ENCODE measurements around the gene PIEZO2.

Gene PIEZO2

DNA sequence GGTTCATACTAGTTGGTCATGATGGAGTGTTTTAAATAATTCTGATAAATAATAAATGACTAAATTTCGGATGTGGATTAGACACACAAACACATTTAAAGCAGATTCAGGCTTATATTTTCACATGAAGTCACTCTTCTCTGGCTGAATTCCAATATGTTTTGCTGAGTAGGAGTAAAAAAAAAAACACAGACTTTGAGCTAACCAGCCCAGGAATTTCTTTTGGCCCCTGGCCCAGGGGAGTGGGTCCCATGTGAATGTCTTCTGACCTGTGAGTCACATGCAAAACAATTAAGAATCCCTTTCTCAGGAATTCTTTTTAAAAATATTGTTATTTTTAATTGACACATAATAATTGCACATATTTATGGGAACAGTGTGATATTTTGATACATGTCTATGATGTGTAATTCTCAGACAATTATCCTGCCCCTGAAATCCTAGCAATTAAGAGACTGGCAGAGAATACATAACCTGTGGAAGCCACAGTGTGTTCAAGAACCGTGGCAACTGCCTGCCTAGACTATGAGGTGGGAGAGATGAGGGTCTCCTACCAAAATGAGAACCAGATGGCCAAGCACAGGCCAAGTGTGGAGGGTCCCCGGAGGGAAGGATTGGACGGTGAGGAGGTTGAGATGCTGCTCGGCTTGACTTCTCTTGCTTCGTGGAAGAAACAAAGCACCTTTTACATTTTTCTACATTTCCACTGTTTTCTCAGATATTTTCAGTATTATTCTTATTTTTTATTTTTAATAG, 236.4 kb downstream of the PIEZO2 start:
- Mint-ChIP-seq H3K4me3 (no peak overlapping the region), H3K27me3 (no peaks in the 10 kb centered on the region), H3K27ac (no peak overlapping the region), H3K9me3 (no peaks in the 10 kb centered on the region), H3K4me1 (no peaks in the 10 kb centered on the region), H3K36me3 (no peaks in the 10 kb centered on the region)
- ATAC-seq (ENCODE audit: low read depth) (no peak), DNase-seq (ENCODE audit: low spot score in 2 of 2) (no peak)

DNA sequence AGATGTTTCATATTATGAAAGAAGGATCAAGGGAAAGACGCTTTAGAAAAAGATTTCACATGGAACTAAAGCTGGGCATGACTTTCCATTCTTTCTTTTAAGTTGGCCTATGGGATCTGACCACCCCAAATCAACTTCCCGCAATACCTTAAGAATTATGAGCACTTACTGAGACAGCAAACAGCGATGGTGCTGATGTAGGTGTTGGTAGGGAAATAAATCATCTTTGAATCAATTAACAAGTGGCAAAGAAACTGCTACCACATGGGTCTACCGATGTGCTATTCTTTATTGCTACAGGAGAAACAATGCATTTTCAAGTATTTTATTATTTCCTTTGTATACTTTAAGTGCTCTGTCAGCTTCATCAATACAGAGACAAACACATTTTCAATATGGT, 239.6 kb downstream of the PIEZO2 start:
- Mint-ChIP-seq H3K4me3 (no peak overlapping the region), H3K27ac (no peak overlapping the region), H3K36me3 (no peaks in the 10 kb centered on the region), H3K4me1 (no peaks in the 10 kb centered on the region), H3K27me3 (no peaks in the 10 kb centered on the region), H3K9me3 (no peaks in the 10 kb centered on the region)
- no peak for DNase-seq (ENCODE audit: low spot score in 2 of 2)
- no peak for ATAC-seq (ENCODE audit: low read depth)

DNA sequence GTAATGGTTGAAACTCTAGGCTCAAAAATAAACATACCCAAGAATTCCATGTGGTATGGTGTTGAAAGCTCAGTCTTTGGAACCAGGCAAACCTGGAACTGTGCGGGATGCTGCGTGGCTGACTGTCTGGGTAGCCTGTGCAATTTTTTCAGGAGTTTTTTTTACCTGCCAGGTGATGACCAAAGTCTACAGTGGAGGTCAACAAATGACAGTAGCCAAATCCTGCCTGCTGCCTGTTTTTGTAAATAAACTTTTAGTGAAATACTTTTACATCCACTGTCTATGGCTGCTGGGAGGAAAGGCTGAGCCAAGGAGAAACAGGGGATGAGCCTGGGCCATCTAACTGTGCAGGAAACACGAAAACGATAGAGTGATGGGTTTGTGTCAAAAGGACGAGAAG, 240.6 kb downstream of the PIEZO2 start:
- Mint-ChIP-seq H3K27ac (no peak overlapping the region), H3K4me3 (no peak overlapping the region), H3K4me1 (no peaks in the 10 kb centered on the region), H3K27me3 (no peaks in the 10 kb centered on the region), H3K36me3 (no peaks in the 10 kb centered on the region), H3K9me3 (no peaks in the 10 kb centered on the region)
- ATAC-seq (ENCODE audit: low read depth): no peak
- no peak for DNase-seq (ENCODE audit: low spot score in 2 of 2)

DNA sequence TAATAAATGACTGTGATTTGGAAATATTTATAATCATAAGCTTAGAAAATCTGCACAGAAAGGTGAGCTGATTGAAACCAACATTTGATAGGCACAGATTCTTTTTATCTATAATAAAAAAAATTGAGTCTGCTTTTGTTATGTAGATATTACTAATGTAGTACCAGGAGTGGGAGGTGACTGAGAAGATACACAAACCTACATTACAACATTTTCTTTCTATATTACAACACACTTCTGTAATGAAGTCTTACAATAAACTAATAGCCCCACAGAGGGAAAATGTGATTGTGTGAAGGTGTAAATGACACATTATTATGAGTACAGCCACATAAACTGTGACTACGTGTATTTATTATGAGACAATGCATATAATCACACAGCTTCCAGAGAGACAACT, 241.6 kb downstream of the PIEZO2 start:
- H3K27ac Mint-ChIP-seq: no peak overlapping the region
- no peak for DNase-seq (ENCODE audit: low spot score in 2 of 2)
- H3K4me1 Mint-ChIP-seq: no peaks in the 10 kb centered on the region
- no peaks in the 10 kb centered on the region for H3K36me3 Mint-ChIP-seq
- no peak overlapping the region for H3K4me3 Mint-ChIP-seq
- no peak for ATAC-seq (ENCODE audit: low read depth)
- no peaks in the 10 kb centered on the region for H3K27me3 Mint-ChIP-seq
- no peaks in the 10 kb centered on the region for H3K9me3 Mint-ChIP-seq

DNA sequence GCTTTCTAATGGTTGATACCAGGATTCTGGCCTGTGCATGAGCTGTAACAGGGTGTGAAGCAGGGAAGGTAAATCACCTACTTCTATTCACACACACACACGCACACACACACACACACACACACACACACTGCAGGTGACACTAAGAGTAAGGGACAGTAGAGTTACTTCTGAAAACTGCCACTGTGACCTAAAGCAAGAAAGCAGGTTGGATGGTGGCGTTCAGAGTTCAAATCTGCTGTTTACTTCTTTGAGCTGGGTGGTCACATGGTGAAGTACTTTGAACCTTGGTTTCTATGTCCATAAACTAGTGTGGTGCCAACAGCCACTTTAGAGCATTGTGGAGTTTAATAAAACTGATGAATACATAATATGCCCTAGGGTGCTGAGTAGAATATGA, 248.0 kb downstream of the PIEZO2 start:
- no peak overlapping the region for H3K4me3 Mint-ChIP-seq
- H3K27ac Mint-ChIP-seq: no peak overlapping the region
- H3K9me3 Mint-ChIP-seq: peaks cover 4% of the 10 kb centered on the region
- DNase-seq (ENCODE audit: low spot score in 2 of 2) (no peak), ATAC-seq (ENCODE audit: low read depth) (no peak)
- peaks cover 1% of the 10 kb centered on the region for H3K27me3 Mint-ChIP-seq
- H3K36me3 Mint-ChIP-seq: no peaks in the 10 kb centered on the region
- no peaks in the 10 kb centered on the region for H3K4me1 Mint-ChIP-seq

DNA sequence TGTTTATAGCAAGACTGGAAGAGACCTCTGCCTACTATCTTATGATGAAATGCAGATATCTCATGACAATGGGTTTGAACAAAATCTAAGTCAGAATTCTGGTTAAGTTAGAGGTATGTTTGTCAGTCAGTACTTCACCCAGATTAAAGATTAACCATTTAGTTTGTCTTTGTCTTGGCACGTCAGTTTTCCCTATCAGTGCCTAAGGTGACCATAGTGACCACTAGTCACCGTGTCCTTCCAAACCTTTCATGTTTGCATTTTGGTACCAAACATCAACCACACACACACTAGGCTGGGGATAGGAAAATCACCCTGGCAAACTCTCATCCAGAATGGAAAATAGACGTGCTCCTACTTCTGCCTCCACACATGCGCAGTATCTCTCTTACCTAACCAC, 248.9 kb downstream of the PIEZO2 start:
- H3K36me3 Mint-ChIP-seq: no peaks in the 10 kb centered on the region
- peaks cover 1% of the 10 kb centered on the region for H3K27me3 Mint-ChIP-seq
- no peak overlapping the region for H3K27ac Mint-ChIP-seq
- ATAC-seq (ENCODE audit: low read depth) (no peak), DNase-seq (ENCODE audit: low spot score in 2 of 2) (no peak)
- H3K4me1 Mint-ChIP-seq: no peaks in the 10 kb centered on the region
- H3K9me3 Mint-ChIP-seq: peaks cover 4% of the 10 kb centered on the region
- H3K4me3 Mint-ChIP-seq: no peak overlapping the region

DNA sequence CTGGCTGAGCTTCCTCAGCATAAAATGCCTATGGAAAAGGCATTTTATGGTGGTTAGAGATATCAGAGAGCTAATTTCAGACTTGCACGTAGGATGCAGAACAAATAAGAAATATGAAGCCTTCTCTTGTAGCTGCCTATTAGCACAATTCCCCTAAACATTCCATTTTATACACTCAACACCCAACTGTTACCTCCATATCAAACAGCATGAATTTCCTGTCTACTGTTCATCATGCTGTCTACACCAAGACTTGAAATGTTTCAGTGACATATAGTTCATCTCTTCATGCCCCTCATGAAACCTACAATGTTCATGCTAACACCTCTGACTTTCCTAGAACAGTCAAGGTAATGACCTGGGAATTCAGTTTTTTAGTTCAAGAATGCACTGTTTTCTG, 249.9 kb downstream of the PIEZO2 start:
- no peak for ATAC-seq (ENCODE audit: low read depth)
- Mint-ChIP-seq H3K4me1 (no peaks in the 10 kb centered on the region), H3K9me3 (peaks cover 4% of the 10 kb centered on the region), H3K27ac (no peak overlapping the region), H3K36me3 (no peaks in the 10 kb centered on the region), H3K4me3 (no peak overlapping the region), H3K27me3 (peaks cover 1% of the 10 kb centered on the region)
- no peak for DNase-seq (ENCODE audit: low spot score in 2 of 2)

DNA sequence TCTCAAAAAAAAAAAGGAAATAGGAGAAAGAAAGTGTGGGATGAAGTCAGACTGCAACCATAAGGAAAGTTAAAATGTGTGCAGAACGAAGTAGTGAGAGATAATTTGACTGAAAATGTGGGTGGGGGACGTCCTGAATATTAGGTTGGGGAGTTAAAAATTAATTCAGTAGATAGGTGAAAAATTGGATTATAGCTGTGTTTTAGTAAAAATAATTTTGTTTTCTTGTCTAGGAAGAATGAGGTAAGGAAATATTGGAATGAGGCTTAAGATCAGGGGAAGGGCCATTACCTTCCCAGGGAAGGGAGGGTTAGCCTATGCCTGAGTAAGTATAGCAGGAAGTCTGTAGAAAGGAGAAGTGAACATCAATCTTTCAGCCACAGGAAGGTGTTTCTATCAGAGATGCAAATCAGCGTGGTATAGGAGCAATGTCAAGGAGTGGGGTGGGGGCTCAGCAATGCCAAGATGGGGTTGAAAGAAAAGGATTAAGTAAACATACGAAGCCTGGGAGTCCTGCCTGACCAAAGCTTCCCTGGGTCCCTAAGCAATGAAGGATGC, 250.9 kb downstream of the PIEZO2 start:
- no peaks in the 10 kb centered on the region for H3K36me3 Mint-ChIP-seq

DNA sequence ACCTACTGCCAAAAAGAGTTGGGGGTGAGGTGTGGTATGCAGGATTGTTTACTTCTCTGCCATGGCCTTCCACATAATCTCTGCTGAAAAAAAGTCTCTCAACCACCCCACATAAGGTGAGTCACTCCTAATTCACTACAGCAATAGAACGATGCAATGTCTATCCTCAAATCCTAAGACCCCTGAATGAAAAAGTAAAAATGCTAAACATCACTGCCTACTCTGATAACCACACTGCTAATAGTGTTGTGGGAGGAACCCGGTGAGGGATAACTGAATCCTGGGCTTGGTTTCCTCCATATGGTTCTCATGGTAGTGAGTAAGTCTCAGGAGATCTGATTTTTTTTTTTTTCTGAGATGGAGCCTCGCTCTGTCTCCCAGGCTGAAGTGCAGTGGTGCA, 252.5 kb downstream of the PIEZO2 start:
- no peak overlapping the region for H3K27ac Mint-ChIP-seq
- no peak overlapping the region for H3K4me3 Mint-ChIP-seq
- peaks cover 1% of the 10 kb centered on the region for H3K27me3 Mint-ChIP-seq
- DNase-seq (ENCODE audit: low spot score in 2 of 2): no peak
- H3K36me3 Mint-ChIP-seq: no peaks in the 10 kb centered on the region
- peaks cover 4% of the 10 kb centered on the region for H3K9me3 Mint-ChIP-seq
- H3K4me1 Mint-ChIP-seq: no peaks in the 10 kb centered on the region
- no peak for ATAC-seq (ENCODE audit: low read depth)

More for the DNA sequence above, 250.9 kb downstream of the PIEZO2 start:
- Mint-ChIP-seq H3K9me3 (peaks cover 4% of the 10 kb centered on the region), H3K4me3 (no peak overlapping the region), H3K4me1 (no peaks in the 10 kb centered on the region), H3K27me3 (peaks cover 1% of the 10 kb centered on the region), H3K27ac (no peak overlapping the region)
- ATAC-seq (ENCODE audit: low read depth) (no peak), DNase-seq (ENCODE audit: low spot score in 2 of 2) (no peak)

DNA sequence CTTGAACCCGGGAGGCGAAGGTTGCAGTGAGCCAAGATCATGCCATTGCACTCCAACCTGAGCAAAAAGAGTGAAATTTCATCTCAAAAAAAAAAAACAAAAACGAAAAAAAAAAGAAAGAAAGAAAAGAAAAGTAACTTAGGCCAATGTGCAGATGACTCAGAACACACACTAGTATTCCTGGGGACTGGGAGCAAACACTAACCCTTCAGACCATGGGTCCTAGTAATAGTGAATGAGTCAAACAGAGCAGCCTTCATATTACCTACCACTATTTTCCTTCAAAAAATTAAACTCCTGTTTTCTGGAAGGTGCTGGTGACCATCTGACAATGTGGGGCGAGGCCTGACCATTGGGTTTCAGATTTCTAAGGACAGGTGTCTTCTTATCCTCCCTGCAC, 253.4 kb downstream of the PIEZO2 start:
- H3K9me3 Mint-ChIP-seq: peaks cover 4% of the 10 kb centered on the region
- ATAC-seq (ENCODE audit: low read depth) (no peak), DNase-seq (ENCODE audit: low spot score in 2 of 2) (no peak)
- H3K36me3 Mint-ChIP-seq: no peaks in the 10 kb centered on the region
- H3K27ac Mint-ChIP-seq: no peak overlapping the region
- no peak overlapping the region for H3K4me3 Mint-ChIP-seq
- no peaks in the 10 kb centered on the region for H3K4me1 Mint-ChIP-seq
- H3K27me3 Mint-ChIP-seq: peaks cover 1% of the 10 kb centered on the region

DNA sequence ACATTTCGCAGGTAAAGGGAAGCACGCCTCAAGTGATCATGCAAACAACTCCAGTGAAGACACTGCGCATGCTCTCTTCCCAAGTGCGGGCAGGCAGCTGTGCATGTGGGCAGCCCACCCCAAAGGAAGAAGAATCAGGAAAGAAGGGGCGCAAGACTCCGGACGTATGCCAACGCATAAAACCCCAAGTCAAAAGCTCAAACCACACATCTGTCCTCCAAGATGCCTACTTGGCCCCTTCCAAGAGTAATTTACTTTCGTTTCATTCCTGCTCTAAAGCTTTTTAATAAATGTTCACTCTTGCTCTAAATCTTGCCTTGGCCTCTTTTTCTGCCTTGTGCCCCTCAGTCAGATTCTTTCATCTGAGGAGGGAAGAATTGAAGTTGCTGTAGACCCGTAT, 254.9 kb downstream of the PIEZO2 start:
- DNase-seq (ENCODE audit: low spot score in 2 of 2) (no peak), ATAC-seq (ENCODE audit: low read depth) (no peak)
- H3K27ac Mint-ChIP-seq: no peak overlapping the region
- no peaks in the 10 kb centered on the region for H3K36me3 Mint-ChIP-seq
- H3K4me3 Mint-ChIP-seq: no peak overlapping the region
- H3K9me3 Mint-ChIP-seq: peaks cover 4% of the 10 kb centered on the region
- peaks cover 1% of the 10 kb centered on the region for H3K27me3 Mint-ChIP-seq
- no peaks in the 10 kb centered on the region for H3K4me1 Mint-ChIP-seq

DNA sequence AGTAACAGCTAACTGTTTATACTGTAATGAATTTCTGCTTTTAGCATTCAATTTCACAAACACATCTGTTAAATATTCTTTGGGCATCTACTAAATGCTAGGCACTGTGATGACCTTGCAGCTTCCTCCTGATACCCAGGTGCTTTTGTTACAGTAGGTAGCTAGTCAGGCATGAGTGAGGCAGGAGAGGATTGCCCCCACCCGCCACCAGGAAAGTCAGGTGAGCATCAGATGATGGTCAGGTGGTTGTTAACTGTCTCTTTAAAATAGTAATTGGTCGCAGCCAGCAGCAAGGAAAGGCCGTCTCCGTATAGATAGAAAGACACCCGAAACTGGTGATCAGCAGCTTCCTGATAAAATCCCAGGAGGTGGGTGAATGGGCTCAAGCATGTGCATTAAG, 255.6 kb downstream of the PIEZO2 start:
- Mint-ChIP-seq H3K36me3 (no peaks in the 10 kb centered on the region), H3K4me3 (no peak overlapping the region), H3K4me1 (no peaks in the 10 kb centered on the region), H3K9me3 (peaks cover 4% of the 10 kb centered on the region), H3K27me3 (peaks cover 1% of the 10 kb centered on the region), H3K27ac (no peak overlapping the region)
- ATAC-seq (ENCODE audit: low read depth): no peak
- DNase-seq (ENCODE audit: low spot score in 2 of 2): no peak

DNA sequence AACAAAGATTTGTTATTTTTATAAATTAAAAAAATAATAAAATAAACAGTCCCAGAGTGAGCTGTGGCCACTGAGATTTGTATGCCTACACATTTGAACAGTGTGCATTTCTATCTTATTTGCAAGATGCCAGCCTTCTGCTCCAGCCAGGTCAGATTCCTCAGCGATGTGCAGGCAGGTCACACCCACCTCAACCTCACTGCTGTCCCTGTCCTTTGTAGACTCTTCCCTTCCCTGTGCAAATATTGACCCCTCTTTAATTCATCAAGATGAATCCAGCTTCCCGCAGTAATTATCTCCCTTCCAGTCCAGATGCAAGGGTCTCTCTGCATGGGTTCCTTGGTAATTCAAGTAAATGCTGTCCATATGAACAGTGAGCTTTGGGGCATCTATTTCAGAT, 256.2 kb downstream of the PIEZO2 start:
- H3K27ac Mint-ChIP-seq: no peak overlapping the region
- peaks cover 1% of the 10 kb centered on the region for H3K27me3 Mint-ChIP-seq
- H3K4me1 Mint-ChIP-seq: no peaks in the 10 kb centered on the region
- DNase-seq (ENCODE audit: low spot score in 2 of 2) (no peak), ATAC-seq (ENCODE audit: low read depth) (no peak)
- no peaks in the 10 kb centered on the region for H3K9me3 Mint-ChIP-seq
- no peaks in the 10 kb centered on the region for H3K36me3 Mint-ChIP-seq
- no peak overlapping the region for H3K4me3 Mint-ChIP-seq

DNA sequence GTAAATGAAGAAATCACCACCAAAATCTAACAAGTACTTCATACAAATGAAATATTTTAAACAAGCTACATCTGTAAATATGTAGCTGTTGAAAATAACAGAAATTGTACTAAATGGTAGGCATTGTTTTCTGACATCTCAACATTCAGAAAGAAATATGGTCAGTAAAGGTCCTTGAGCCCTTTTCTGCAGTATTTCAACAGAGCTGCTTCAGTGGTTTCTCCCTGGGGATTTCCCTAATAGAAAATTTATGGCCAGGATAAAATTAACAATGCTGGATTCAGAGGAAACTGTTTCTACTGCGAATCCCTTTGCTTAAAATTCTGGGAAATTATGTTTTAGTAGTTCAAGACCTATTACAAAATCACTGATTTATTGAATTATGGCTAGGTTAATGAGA, 256.6 kb downstream of the PIEZO2 start:
- Mint-ChIP-seq H3K9me3 (no peaks in the 10 kb centered on the region), H3K4me1 (no peaks in the 10 kb centered on the region), H3K27ac (no peak overlapping the region), H3K36me3 (no peaks in the 10 kb centered on the region), H3K27me3 (peaks cover 1% of the 10 kb centered on the region), H3K4me3 (no peak overlapping the region)
- DNase-seq (ENCODE audit: low spot score in 2 of 2) (no peak), ATAC-seq (ENCODE audit: low read depth) (no peak)

DNA sequence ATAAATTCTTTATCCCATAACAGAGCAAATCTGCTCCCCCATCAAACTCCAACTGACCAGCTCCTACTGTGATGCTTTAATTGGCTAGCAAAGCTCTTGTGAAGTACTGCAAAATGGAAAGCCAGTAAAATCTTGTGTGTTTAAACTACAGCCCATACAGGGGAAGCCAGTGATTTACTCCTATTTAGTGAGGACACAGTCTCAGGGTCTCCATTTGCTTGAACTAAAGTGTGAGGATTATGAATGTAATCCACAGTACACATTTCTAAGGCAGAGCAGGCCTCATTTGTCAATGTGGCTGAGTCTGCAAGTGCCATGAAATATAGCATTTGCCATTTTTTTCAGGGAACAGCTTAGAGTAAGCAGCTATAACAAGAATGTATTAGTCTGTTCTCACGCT, 259.3 kb downstream of the PIEZO2 start:
- Mint-ChIP-seq H3K4me1 (no peaks in the 10 kb centered on the region), H3K9me3 (peaks cover 2% of the 10 kb centered on the region), H3K27me3 (no peaks in the 10 kb centered on the region), H3K27ac (no peak overlapping the region), H3K4me3 (no peak overlapping the region), H3K36me3 (peaks cover 1% of the 10 kb centered on the region)
- ATAC-seq (ENCODE audit: low read depth): no peak
- no peak for DNase-seq (ENCODE audit: low spot score in 2 of 2)
